K562 (cell line): ENCODE measurements around the gene ANKRD44. TPM values are rescaled to one million over a fixed set of nuclear protein-coding genes. Genes with fewer than 3 reads are reported as not detected.

Experiments used
- ATAC-seq: fragments of 200-7000 bp; cut with Tn5 transposase; 3 replicates; pipeline ENCODE4 v1.9.1; 2020; ENCODE audit warnings: moderate library complexity
- BruUV-seq: library from RNA; stranded (reverse); fragments of 400-500 nt; replicated peaks from 2 replicates; lab custom pipeline; 2021; lab: Mats Ljungman, UMichigan
- CTCF ChIA-PET: fragments of 300-600 bp; formaldehyde crosslinking; extraction: SDS; loops from one replicate; lab custom pipeline; 2021; ENCODE audit warnings: low intra/inter-chr PET ratio; lab: Yijun Ruan, JAX
- POLR2A ChIA-PET: fragments of 300-600, 350-650 bp; sonication (Branson Sonifier 250); formaldehyde crosslinking; extraction: SDS; loops from one replicate; lab custom pipeline; 2021; ENCODE audit warnings: antibody characterized with exemption, inconsistent platforms; lab: Yijun Ruan, JAX
- DNase-seq, 4 experiments: peaks; one replicate each; pipeline versions ENCODE4 v3.0.0 to v3.0.0-alpha.2; 2011 to 2018; ENCODE audit warnings: low spot score in 3 of 4, mixed read lengths in 3 of 4; ENCODE audit errors: extremely low read depth in 1 of 4
- FAIRE-seq: peaks from 2 replicates; lab custom pipeline; 2011; peaks lifted over from hg19 to GRCh38; lab: Jason Lieb, UNC
- H2AFZ ChIP-seq: 2 replicates; pipeline ENCODE4 v1.6.0; 2011; ENCODE audit warnings: low read depth, low read length, control low read depth, inconsistent platforms
- H3K27ac ChIP-seq: fragments of 200-600 bp; 3 replicates; pipeline ENCODE4 v1.8.0; 2011; ENCODE audit warnings: low read depth, mild to moderate bottlenecking, control low read depth, inconsistent platforms, low read length, moderate library complexity, mixed read lengths; ENCODE audit errors: extremely low read depth
- H3K27me3 ChIP-seq, 2 experiments: fragments of 300-600 bp in 1 of 2; 2 replicates in 1 of 2; 3 replicates in 1 of 2; pipeline versions ENCODE4 v1.6.0 to v1.8.0; 2011; ENCODE audit warnings: inconsistent platforms in 2 of 2, low read length in 2 of 2, mild to moderate bottlenecking in 1 of 2, mixed read lengths in 1 of 2, moderate library complexity in 1 of 2; ENCODE audit not compliant: control insufficient read depth in 2 of 2, insufficient read depth in 2 of 2
- H3K36me3 ChIP-seq: fragments of 300-600 bp; 3 replicates; pipeline ENCODE4 v1.8.0; 2011; ENCODE audit warnings: mild to moderate bottlenecking, low read length, inconsistent platforms; ENCODE audit not compliant: control insufficient read depth, insufficient read depth
- H3K4me1 ChIP-seq, 2 experiments: fragments of 200-600 bp in 1 of 2; replicated peaks in 1 of 2; 2 replicates in 1 of 2; 3 replicates in 1 of 2; pipeline versions ENCODE4 v1.5.1 to v1.8.0; 2011; ENCODE audit warnings: inconsistent platforms in 2 of 2, low read length in 2 of 2, mild to moderate bottlenecking in 1 of 2, mixed read lengths in 1 of 2, moderate library complexity in 1 of 2; ENCODE audit not compliant: control insufficient read depth in 2 of 2, insufficient read depth in 2 of 2
- H3K4me2 ChIP-seq: 2 replicates; pipeline ENCODE4 v1.6.1; 2011; ENCODE audit warnings: low read length, control low read depth, inconsistent platforms, mixed read lengths; ENCODE audit not compliant: insufficient read depth
- H3K4me3 ChIP-seq: fragments of 200-600 bp; sonication (generic), shearing (Covaris generic); 2 replicates; pipeline ENCODE4 v1.5.1; 2016; ENCODE audit warnings: control low read depth, inconsistent platforms
- H3K79me2 ChIP-seq: fragments of 200-600 bp; 3 replicates; pipeline ENCODE4 v1.8.0; 2011; ENCODE audit warnings: low read length, inconsistent platforms; ENCODE audit not compliant: control insufficient read depth, insufficient read depth
- H3K9ac ChIP-seq, 2 experiments: 2 replicates each; pipeline versions ENCODE4 v1.6.0 to v1.6.1; 2011; ENCODE audit warnings: low read depth in 2 of 2, low read length in 2 of 2, control low read depth in 1 of 2, inconsistent platforms in 1 of 2, mild to moderate bottlenecking in 1 of 2, mixed read lengths in 1 of 2; ENCODE audit not compliant: insufficient read depth in 1 of 2
- H3K9me1 ChIP-seq: one replicate; pipeline ENCODE4 v1.6.0; 2011; ENCODE audit warnings: inconsistent platforms, mild to moderate bottlenecking, low read length, moderate library complexity; ENCODE audit not compliant: control insufficient read depth, insufficient read depth
- H3K9me3 ChIP-seq: replicated peaks from 2 replicates; pipeline ENCODE4 v1.5.1; 2011; ENCODE audit warnings: low read depth, low read length, inconsistent platforms; ENCODE audit not compliant: control insufficient read depth, insufficient read depth
- H4K20me1 ChIP-seq: replicated peaks from 2 replicates; pipeline ENCODE4 v1.6.1; 2011; ENCODE audit warnings: low read length, inconsistent platforms, mixed read lengths; ENCODE audit not compliant: control insufficient read depth, insufficient read depth
- ADNP ChIP-seq: fragments of 200-800 bp; sonication (Bioruptor generic); IDR thresholded peaks from 2 replicates; pipeline ENCODE4 v1.6.1; 2016; ENCODE audit warnings: missing genetic modification characterization, missing compliant biosample characterization
- HCFC1 ChIP-seq: IDR thresholded peaks from 2 replicates; pipeline ENCODE4 v1.6.1; 2012; ENCODE audit warnings: low read depth, low read length, improper control_type of control experiment
- HDAC3 ChIP-seq: fragments of 450-650 bp; IDR thresholded peaks from 2 replicates; pipeline ENCODE4 v1.6.1; 2018; ENCODE audit warnings: borderline replicate concordance, mild to moderate bottlenecking, moderate library complexity; ENCODE audit not compliant: partially characterized antibody
- HSF4 ChIP-seq: fragments of 250-450 bp; sonication (Bioruptor Pico); IDR thresholded peaks from 2 replicates; pipeline ENCODE4 v2.1.2; 2022; ENCODE audit warnings: mild to moderate bottlenecking, moderate library complexity, borderline replicate concordance
- KHSRP ChIP-seq: fragments of 450-650 bp; IDR thresholded peaks from 2 replicates; pipeline ENCODE4 v1.6.1; 2017
- KLF1 ChIP-seq: fragments of 450-650 bp; IDR thresholded peaks from 2 replicates; pipeline ENCODE4 v1.6.1; 2016; ENCODE audit warnings: missing genetic modification characterization, missing compliant biosample characterization
- PTTG1 ChIP-seq: fragments of 450-650 bp; IDR thresholded peaks from 2 replicates; pipeline ENCODE4 v1.6.1; 2016; ENCODE audit warnings: low read depth, mild to moderate bottlenecking, missing genetic modification characterization, missing compliant biosample characterization
- SMAD1 ChIP-seq: fragments of 150-350 bp; IDR thresholded peaks from 2 replicates; pipeline ENCODE4 v1.6.1; 2014; ENCODE audit warnings: low read length, low read depth; ENCODE audit not compliant: partially characterized antibody
- WGBS: fragments of 100-300 bp; shearing (Covaris generic); methylation state at CpG from one replicate; pipeline ENCODE4 v1.1.6; 2016; ENCODE audit warnings: low coverage, mixed read lengths; ENCODE audit not compliant: insufficient coverage; ENCODE audit errors: missing lambda C conversion rate; 5-methylcytosine and 5-hydroxymethylcytosine counted together
- in situ Hi-C: fragments of 300-500 bp; cut with MboI; formaldehyde crosslinking; loops from 4 replicates; pipeline ENCODE4 v1.15.0; 2018; ENCODE audit warnings: inconsistent platforms, mixed read lengths
- intact Hi-C: fragments of 100-400 bp; cut with micrococcal nuclease; formaldehyde crosslinking; loops from 2 replicates; pipeline ENCODE4 v1.14.2; 2022
- polyA plus RNA-seq, 8 experiments: library from polyadenylated mRNA; depleted of rRNA in 4 of 8; stranded (reverse) in 5 of 8; unstranded in 3 of 8; fragments of >200 nt; fragmentation: Nextera tagmentation in 2 of 8; fragmentation: Illumina TruSeq in 1 of 8; extraction: Ambion mirVana in 2 of 8; extraction: Trizol in 1 of 8; gene quantifications; 2 replicates each; pipeline versions ENCODE4 v1.2.1 to v1.2.3, GENCODE V29; 2011 to 2014; ENCODE audit warnings: inconsistent platforms in 1 of 8, missing spikeins in 1 of 8
- total RNA-seq, 7 experiments: library from RNA; depleted of rRNA in 6 of 7; stranded (reverse); fragments of >200 nt in 6 of 7; fragmentation: Illumina TruSeq in 2 of 7; extraction: Trizol in 2 of 7; gene quantifications; 2 replicates each; pipeline versions ENCODE4 v1.2.1 to v1.2.3, GENCODE V29; 2011 to 2021; ENCODE audit warnings: low replicate concordance in 1 of 7
- TF ChIP-seq, protein P1 (sequence below): fragments of 450-650 bp; IDR thresholded peaks from one replicate; pipeline ENCODE4 v1.6.1; 2018; ENCODE audit warnings: mild to moderate bottlenecking, moderate library complexity; ENCODE audit not compliant: partially characterized antibody
- TF ChIP-seq, protein P2 (sequence below): IDR thresholded peaks from 2 replicates; pipeline ENCODE4 v1.6.1; 2011; ENCODE audit warnings: borderline replicate concordance, low read depth, mild to moderate bottlenecking, moderate library complexity, low read length; ENCODE audit not compliant: insufficient read depth, poor library complexity, severe bottlenecking
- TF ChIP-seq, protein P3 (sequence below): fragments of 450-650 bp; formaldehyde crosslinking; IDR thresholded peaks from 2 replicates; pipeline ENCODE4 v1.4.0; 2020; ENCODE audit warnings: mild to moderate bottlenecking, moderate library complexity
- TF ChIP-seq, protein P4 (sequence below): fragments of 450-650 bp; IDR thresholded peaks from 2 replicates; pipeline ENCODE4 v1.6.1; 2016; ENCODE audit warnings: mild to moderate bottlenecking
- TF ChIP-seq, protein P5 (sequence below): sonication (generic); formaldehyde crosslinking; IDR thresholded peaks from 2 replicates; pipeline ENCODE4 v1.8.1; 2022; ENCODE audit warnings: missing genetic modification reagents

ANKRD44 gene
- total and polyA plus RNA-seq, 9 of the 15 experiments (the other 6 are each of a cell fraction or from before 2014, with no cell fraction given), result 0.03 to 0.64 (median 0.07) TPM; not detected in 3

DNA sequence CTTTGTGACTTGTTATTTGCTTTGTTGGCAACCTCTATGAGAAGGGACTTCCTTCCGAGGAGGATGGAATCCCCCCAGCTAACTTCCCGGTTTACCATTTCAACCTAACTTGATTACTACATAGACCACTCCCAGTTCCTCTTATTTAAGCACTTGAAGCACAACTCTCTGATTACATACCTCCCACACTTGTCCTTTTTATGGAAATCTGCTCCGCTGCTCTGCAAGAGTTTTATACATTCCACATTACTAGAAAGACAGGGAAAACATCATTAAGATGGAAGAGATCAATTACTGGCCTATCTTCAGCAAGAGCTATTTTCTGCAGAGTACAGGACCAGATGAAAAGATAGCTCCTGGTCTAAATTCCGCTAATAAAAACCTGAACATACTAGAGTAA lies 224.1 kb downstream of the ANKRD44 start (continued):
- TF ChIP-seq SMAD1 (no peak), PTTG1 (tag) (no peak)
- TF ChIP-seq, protein P1, sequence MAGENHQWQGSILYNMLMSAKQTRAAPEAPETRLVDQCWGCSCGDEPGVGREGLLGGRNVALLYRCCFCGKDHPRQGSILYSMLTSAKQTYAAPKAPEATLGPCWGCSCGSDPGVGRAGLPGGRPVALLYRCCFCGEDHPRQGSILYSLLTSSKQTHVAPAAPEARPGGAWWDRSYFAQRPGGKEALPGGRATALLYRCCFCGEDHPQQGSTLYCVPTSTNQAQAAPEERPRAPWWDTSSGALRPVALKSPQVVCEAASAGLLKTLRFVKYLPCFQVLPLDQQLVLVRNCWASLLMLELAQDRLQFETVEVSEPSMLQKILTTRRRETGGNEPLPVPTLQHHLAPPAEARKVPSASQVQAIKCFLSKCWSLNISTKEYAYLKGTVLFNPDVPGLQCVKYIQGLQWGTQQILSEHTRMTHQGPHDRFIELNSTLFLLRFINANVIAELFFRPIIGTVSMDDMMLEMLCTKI, result no peak
- TF ChIP-seq, protein P2, sequence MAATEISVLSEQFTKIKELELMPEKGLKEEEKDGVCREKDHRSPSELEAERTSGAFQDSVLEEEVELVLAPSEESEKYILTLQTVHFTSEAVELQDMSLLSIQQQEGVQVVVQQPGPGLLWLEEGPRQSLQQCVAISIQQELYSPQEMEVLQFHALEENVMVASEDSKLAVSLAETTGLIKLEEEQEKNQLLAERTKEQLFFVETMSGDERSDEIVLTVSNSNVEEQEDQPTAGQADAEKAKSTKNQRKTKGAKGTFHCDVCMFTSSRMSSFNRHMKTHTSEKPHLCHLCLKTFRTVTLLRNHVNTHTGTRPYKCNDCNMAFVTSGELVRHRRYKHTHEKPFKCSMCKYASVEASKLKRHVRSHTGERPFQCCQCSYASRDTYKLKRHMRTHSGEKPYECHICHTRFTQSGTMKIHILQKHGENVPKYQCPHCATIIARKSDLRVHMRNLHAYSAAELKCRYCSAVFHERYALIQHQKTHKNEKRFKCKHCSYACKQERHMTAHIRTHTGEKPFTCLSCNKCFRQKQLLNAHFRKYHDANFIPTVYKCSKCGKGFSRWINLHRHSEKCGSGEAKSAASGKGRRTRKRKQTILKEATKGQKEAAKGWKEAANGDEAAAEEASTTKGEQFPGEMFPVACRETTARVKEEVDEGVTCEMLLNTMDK, result no peak
- TF ChIP-seq, protein P3, sequence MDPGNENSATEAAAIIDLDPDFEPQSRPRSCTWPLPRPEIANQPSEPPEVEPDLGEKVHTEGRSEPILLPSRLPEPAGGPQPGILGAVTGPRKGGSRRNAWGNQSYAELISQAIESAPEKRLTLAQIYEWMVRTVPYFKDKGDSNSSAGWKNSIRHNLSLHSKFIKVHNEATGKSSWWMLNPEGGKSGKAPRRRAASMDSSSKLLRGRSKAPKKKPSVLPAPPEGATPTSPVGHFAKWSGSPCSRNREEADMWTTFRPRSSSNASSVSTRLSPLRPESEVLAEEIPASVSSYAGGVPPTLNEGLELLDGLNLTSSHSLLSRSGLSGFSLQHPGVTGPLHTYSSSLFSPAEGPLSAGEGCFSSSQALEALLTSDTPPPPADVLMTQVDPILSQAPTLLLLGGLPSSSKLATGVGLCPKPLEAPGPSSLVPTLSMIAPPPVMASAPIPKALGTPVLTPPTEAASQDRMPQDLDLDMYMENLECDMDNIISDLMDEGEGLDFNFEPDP, result no peak

DNA sequence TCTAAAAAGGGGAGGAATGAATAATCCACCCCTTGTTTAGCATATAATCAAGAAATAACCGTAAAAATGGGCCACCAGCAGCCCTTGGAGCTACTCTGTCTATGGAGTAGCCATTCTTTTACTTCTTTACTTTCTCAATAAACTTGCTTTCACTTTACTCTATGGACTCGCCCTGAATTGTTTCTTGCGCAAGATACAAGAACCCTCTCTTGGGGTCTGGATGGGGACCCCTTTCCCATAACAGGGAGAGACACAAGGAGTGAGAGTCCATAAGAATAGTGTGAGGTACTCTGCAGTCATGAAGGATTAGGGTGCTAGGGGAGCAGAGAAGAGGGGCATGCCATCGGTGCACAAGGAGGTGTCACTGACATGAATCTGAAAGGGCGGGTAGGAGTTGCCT lies 224.9 kb downstream of the ANKRD44 start:
- Histone ChIP-seq H2AFZ (no peak overlapping the region), H3K4me2 (no peak overlapping the region), H3K9ac (no peak overlapping the region), H3K4me1 (no peaks in the 10 kb centered on the region), H3K9me3 (no peaks in the 10 kb centered on the region), H3K9me1 (no peaks in the 10 kb centered on the region), H3K36me3 (no peaks in the 10 kb centered on the region), H3K27ac (no peak overlapping the region), H3K27me3 (no peaks in the 10 kb centered on the region; a peak in 1 of 5 replicates), H3K4me3 (no peak overlapping the region), H4K20me1 (no peaks in the 10 kb centered on the region), H3K79me2 (no peaks in the 10 kb centered on the region)
- intact Hi-C loops, result no loop called here
- DNase-seq (no peak), ATAC-seq (no peak), FAIRE-seq (no peak)
- 2% methylated on average over 4 of the region's 5 CpGs for WGBS
- no TSS peak for BruUV-seq
- CTCF ChIA-PET, result no interaction called here
- POLR2A ChIA-PET, result no interaction called here
- in situ Hi-C loops, result no loop called here
- no peak for TF ChIP-seq KLF1 (tag)
- TF ChIP-seq KHSRP, result no peak
- TF ChIP-seq HDAC3, result no peak
- no peak for TF ChIP-seq HSF4
- no peak for TF ChIP-seq ADNP (tag)
- no peak for TF ChIP-seq HCFC1
- TF ChIP-seq, protein P4, sequence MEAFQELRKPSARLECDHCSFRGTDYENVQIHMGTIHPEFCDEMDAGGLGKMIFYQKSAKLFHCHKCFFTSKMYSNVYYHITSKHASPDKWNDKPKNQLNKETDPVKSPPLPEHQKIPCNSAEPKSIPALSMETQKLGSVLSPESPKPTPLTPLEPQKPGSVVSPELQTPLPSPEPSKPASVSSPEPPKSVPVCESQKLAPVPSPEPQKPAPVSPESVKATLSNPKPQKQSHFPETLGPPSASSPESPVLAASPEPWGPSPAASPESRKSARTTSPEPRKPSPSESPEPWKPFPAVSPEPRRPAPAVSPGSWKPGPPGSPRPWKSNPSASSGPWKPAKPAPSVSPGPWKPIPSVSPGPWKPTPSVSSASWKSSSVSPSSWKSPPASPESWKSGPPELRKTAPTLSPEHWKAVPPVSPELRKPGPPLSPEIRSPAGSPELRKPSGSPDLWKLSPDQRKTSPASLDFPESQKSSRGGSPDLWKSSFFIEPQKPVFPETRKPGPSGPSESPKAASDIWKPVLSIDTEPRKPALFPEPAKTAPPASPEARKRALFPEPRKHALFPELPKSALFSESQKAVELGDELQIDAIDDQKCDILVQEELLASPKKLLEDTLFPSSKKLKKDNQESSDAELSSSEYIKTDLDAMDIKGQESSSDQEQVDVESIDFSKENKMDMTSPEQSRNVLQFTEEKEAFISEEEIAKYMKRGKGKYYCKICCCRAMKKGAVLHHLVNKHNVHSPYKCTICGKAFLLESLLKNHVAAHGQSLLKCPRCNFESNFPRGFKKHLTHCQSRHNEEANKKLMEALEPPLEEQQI, result no peak
- TF ChIP-seq, protein P5, sequence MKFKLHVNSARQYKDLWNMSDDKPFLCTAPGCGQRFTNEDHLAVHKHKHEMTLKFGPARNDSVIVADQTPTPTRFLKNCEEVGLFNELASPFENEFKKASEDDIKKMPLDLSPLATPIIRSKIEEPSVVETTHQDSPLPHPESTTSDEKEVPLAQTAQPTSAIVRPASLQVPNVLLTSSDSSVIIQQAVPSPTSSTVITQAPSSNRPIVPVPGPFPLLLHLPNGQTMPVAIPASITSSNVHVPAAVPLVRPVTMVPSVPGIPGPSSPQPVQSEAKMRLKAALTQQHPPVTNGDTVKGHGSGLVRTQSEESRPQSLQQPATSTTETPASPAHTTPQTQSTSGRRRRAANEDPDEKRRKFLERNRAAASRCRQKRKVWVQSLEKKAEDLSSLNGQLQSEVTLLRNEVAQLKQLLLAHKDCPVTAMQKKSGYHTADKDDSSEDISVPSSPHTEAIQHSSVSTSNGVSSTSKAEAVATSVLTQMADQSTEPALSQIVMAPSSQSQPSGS (CRISPR knock-in tag), result no peak
